Activated CD8-positive, alpha-beta T cell treated with anti-CD3 and anti-CD28 coated beads for 36 hours (primary cell): ENCODE data around the gene RBBP8NL. TPM values are rescaled to one million over a fixed set of nuclear protein-coding genes. Genes with fewer than 3 reads are reported as not detected.

Experiments used
- ATAC-seq: fragments of 200-7000 bp; cut with Tn5 transposase; one replicate; pipeline ENCODE4 v1.10.0; 2021; ENCODE audit warnings: mild to moderate bottlenecking, moderate library complexity
- CTCF ChIA-PET: fragments of 350-600 bp; sonication (Branson Sonifier 250); formaldehyde crosslinking; loops from one replicate; lab custom pipeline; 2021; ENCODE audit warnings: antibody characterized with exemption; lab: Charles Lee
- POLR2A ChIA-PET: fragments of 350-600 bp; sonication (Branson Sonifier 250); formaldehyde crosslinking; loops from one replicate; lab custom pipeline; 2021; ENCODE audit warnings: antibody characterized with exemption; lab: Charles Lee
- DNase-seq: peaks from one replicate; pipeline ENCODE4 v3.0.0-alpha.2; 2020
- H3K27ac Mint-ChIP-seq: one replicate; pipeline ENCODE4 v1.8.0; 2021; ENCODE audit warnings: mild to moderate bottlenecking, mixed read lengths
- H3K27me3 Mint-ChIP-seq: one replicate; pipeline ENCODE4 v1.8.0; 2021; ENCODE audit warnings: mixed read lengths
- H3K36me3 Mint-ChIP-seq: one replicate; pipeline ENCODE4 v1.8.0; 2021; ENCODE audit warnings: low read depth, mixed read lengths
- H3K4me1 Mint-ChIP-seq: one replicate; pipeline ENCODE4 v1.8.0; 2021; ENCODE audit warnings: low read depth, mixed read lengths
- H3K4me3 Mint-ChIP-seq: one replicate; pipeline ENCODE4 v1.8.0; 2021; ENCODE audit warnings: mild to moderate bottlenecking, moderate library complexity, mixed read lengths
- H3K9me3 Mint-ChIP-seq: one replicate; pipeline ENCODE4 v1.8.0; 2021; ENCODE audit warnings: mixed read lengths
- intact Hi-C: fragments of 100-400 bp; cut with micrococcal nuclease; formaldehyde crosslinking; loops from one replicate; pipeline ENCODE4 v1.10.0; 2022
- total RNA-seq, 2 experiments: library from RNA; stranded (reverse); gene quantifications; one replicate each; pipeline ENCODE4 v1.2.3, GENCODE V29; 2021
- TF ChIP-seq, protein P1 (sequence below): fragments of 200-600 bp; IDR thresholded peaks from one replicate; pipeline ENCODE4 v1.8.0; 2022; ENCODE audit warnings: antibody characterized with exemption, mild to moderate bottlenecking

RBBP8NL gene
- total RNA-seq, 2 experiments from 2014 or later: not detected

- H3K27me3 Mint-ChIP-seq: no peaks in the 10 kb centered on the region
- intact Hi-C loops: no loop called here
- DNase-seq: no peak
- no peak overlapping the region for H3K4me3 Mint-ChIP-seq
- TF ChIP-seq, protein P1, sequence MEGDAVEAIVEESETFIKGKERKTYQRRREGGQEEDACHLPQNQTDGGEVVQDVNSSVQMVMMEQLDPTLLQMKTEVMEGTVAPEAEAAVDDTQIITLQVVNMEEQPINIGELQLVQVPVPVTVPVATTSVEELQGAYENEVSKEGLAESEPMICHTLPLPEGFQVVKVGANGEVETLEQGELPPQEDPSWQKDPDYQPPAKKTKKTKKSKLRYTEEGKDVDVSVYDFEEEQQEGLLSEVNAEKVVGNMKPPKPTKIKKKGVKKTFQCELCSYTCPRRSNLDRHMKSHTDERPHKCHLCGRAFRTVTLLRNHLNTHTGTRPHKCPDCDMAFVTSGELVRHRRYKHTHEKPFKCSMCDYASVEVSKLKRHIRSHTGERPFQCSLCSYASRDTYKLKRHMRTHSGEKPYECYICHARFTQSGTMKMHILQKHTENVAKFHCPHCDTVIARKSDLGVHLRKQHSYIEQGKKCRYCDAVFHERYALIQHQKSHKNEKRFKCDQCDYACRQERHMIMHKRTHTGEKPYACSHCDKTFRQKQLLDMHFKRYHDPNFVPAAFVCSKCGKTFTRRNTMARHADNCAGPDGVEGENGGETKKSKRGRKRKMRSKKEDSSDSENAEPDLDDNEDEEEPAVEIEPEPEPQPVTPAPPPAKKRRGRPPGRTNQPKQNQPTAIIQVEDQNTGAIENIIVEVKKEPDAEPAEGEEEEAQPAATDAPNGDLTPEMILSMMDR: no peak
- ATAC-seq: no peak
- H3K9me3 Mint-ChIP-seq: no peaks in the 10 kb centered on the region
- peaks cover 11% of the 10 kb centered on the region for H3K4me1 Mint-ChIP-seq
- H3K27ac Mint-ChIP-seq: no peak overlapping the region
- POLR2A ChIA-PET: interaction anchor here (4.9 kb wide), 1 partner anchor 11 kb away, joined by 53 read pairs; the partner anchor contains the start of gene RPS21
- H3K36me3 Mint-ChIP-seq: peaks cover 5% of the 10 kb centered on the region
- CTCF ChIA-PET: interaction anchor here (0.8 to 1.4 kb wide), 2 partner anchors 18 to 216 kb away, joined by 3 to 5 read pairs; no protein-coding TSS in a partner anchor
Measured at GRCh38 chr20:62400541-62400940, 26.8 kb downstream of the RBBP8NL start.

DNA sequence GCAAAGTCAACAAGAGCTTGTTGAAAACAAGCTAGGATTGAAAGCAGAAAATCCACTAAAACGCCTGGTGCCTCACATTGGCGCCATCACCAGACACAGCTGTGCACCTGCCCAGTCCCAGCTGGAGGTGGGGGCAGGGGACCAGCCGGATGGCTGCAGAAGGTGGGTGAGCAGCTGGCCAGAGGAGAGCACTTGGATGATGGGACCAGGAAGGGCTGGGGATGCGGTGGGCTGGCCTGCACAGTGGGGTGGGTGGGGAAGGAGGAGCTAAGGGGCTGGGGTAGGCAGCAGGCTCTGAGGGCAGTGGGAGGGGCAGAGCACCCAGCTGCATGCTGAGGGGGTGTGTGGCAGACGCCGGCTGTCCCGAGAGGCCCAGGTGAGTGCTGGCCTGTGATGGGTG is 27.3 kb downstream of the RBBP8NL start:
- Mint-ChIP-seq H3K4me1 (peaks cover 6% of the 10 kb centered on the region), H3K4me3 (no peak overlapping the region), H3K9me3 (no peaks in the 10 kb centered on the region), H3K36me3 (peaks cover 6% of the 10 kb centered on the region), H3K27ac (no peak overlapping the region), H3K27me3 (no peaks in the 10 kb centered on the region)
- TF ChIP-seq, protein P1: no peak
- intact Hi-C loops: no loop called here
- ATAC-seq (no peak), DNase-seq (no peak)
- CTCF ChIA-PET: interaction anchor here (0.8 to 1.4 kb wide), 2 partner anchors 17 to 217 kb away, joined by 3 to 5 read pairs; no protein-coding TSS in a partner anchor
- POLR2A ChIA-PET: interaction anchor here (1.0 to 4.9 kb wide), 2 partner anchors 11 to 222 kb away, joined by 3 to 53 read pairs; partner anchors contain the start of gene RPS21

GRCh38 chr20:62398120-62398821 is 29.1 kb downstream of the RBBP8NL start:
- no peak for ATAC-seq
- H3K27ac Mint-ChIP-seq: no peak overlapping the region
- peaks cover 6% of the 10 kb centered on the region for H3K36me3 Mint-ChIP-seq

GRCh38 chr20:62396367-62397239 is 30.7 kb downstream of the RBBP8NL start:
- Mint-ChIP-seq H3K4me1 (no peaks in the 10 kb centered on the region), H3K36me3 (peaks cover 6% of the 10 kb centered on the region), H3K27ac (no peak overlapping the region), H3K27me3 (no peaks in the 10 kb centered on the region), H3K4me3 (no peak overlapping the region), H3K9me3 (no peaks in the 10 kb centered on the region)
- POLR2A ChIA-PET: no interaction called here
- intact Hi-C loops: no loop called here
- TF ChIP-seq, protein P1: no peak
- DNase-seq (no peak), ATAC-seq (no peak)
- CTCF ChIA-PET: no interaction called here

More at GRCh38 chr20:62398120-62398821, 29.1 kb downstream of the RBBP8NL start:
- CTCF ChIA-PET: no interaction called here
- Mint-ChIP-seq H3K4me3 (no peak overlapping the region), H3K9me3 (no peaks in the 10 kb centered on the region), H3K27me3 (no peaks in the 10 kb centered on the region), H3K4me1 (no peaks in the 10 kb centered on the region)
- POLR2A ChIA-PET: interaction anchor here (4.9 kb wide), 1 partner anchor 9 kb away, joined by 53 read pairs; the partner anchor contains the start of gene RPS21
- no peak for DNase-seq
- TF ChIP-seq, protein P1: no peak
- intact Hi-C loops: no loop called here
